ENCODE measurements around the gene GABRR2. TPM values are rescaled to one million over a fixed set of nuclear protein-coding genes. Genes with fewer than 3 reads are reported as not detected.

Gene GABRR2
- total RNA-seq, 1 experiment from 2014 or later, result 0.36 TPM

GRCh38 chr6:89267918-89268317, 47.2 kb downstream of the GABRR2 start:
- Histone ChIP-seq H3K79me2 (ENCODE audit: low read length) (no peaks in the 10 kb centered on the region), H3K4me1 (ENCODE audit: insufficient read depth, low read length) (no peaks in the 10 kb centered on the region), H3F3A (ENCODE audit: low read length, unreplicated experiment) (no peaks in the 10 kb centered on the region), H3K4me3 (ENCODE audit: low read length) (no peak overlapping the region), H4K20me1 (ENCODE audit: low read length) (no peaks in the 10 kb centered on the region), H3K27ac (ENCODE audit: low read length) (no peak overlapping the region), H3K36me3 (ENCODE audit: low read depth, low read length) (no peaks in the 10 kb centered on the region), H3K27me3 (ENCODE audit: low read length) (no peaks in the 10 kb centered on the region), H3K9ac (ENCODE audit: low read length) (no peak overlapping the region), H3K4me2 (ENCODE audit: low read length) (no peak overlapping the region), H3K9me3 (ENCODE audit: low read length) (no peaks in the 10 kb centered on the region), H3K9me2 (replicated peaks; ENCODE audit: low read length) (no peaks in the 10 kb centered on the region), H2AFZ (ENCODE audit: low read length) (no peak overlapping the region)
- intact Hi-C loops (cut with micrococcal nuclease), result no loop called here
- no TSS peak for BruUV-seq (replicated peaks)
- TF ChIP-seq EZH2phosphoT487 (IDR thresholded peaks at IDR 0.05; ENCODE audit: borderline replicate concordance, low read length) (no peak), EZH2 (IDR thresholded peaks at IDR 0.05; ENCODE audit: low read length, unreplicated experiment) (no peak), CTCF (conservative IDR thresholded peaks at IDR 0.05; ENCODE audit: low read depth, low read length) (no peak)
- no peak for DNase-seq
- ChIA-PET POLR2A (ENCODE audit: unreplicated experiment) (no interaction called here), CTCF (no interaction called here)
- ATAC-seq, result no peak

- Histone ChIP-seq H3K27ac (ENCODE audit: low read length) (no peak overlapping the region), H2AFZ (ENCODE audit: low read length) (no peak overlapping the region), H4K20me1 (ENCODE audit: low read length) (no peaks in the 10 kb centered on the region), H3K27me3 (ENCODE audit: low read length) (no peaks in the 10 kb centered on the region), H3K36me3 (ENCODE audit: low read depth, low read length) (no peaks in the 10 kb centered on the region), H3K9me3 (ENCODE audit: low read length) (no peaks in the 10 kb centered on the region), H3K9me2 (replicated peaks; ENCODE audit: low read length) (no peaks in the 10 kb centered on the region), H3K4me2 (ENCODE audit: low read length) (no peak overlapping the region), H3F3A (ENCODE audit: low read length, unreplicated experiment) (no peaks in the 10 kb centered on the region), H3K79me2 (ENCODE audit: low read length) (no peaks in the 10 kb centered on the region), H3K9ac (ENCODE audit: low read length) (no peak overlapping the region), H3K4me1 (ENCODE audit: insufficient read depth, low read length) (no peaks in the 10 kb centered on the region), H3K4me3 (ENCODE audit: low read length) (no peak overlapping the region)
- POLR2A ChIA-PET (ENCODE audit: unreplicated experiment), result no interaction called here
- no TSS peak for BruUV-seq (replicated peaks)
- ATAC-seq (no peak), DNase-seq (no peak)
- TF ChIP-seq CTCF (conservative IDR thresholded peaks at IDR 0.05; ENCODE audit: low read depth, low read length) (no peak), EZH2phosphoT487 (IDR thresholded peaks at IDR 0.05; ENCODE audit: borderline replicate concordance, low read length) (no peak), EZH2 (IDR thresholded peaks at IDR 0.05; ENCODE audit: low read length, unreplicated experiment) (no peak)
- intact Hi-C loops (cut with micrococcal nuclease), result no loop called here
- CTCF ChIA-PET, result no interaction called here
Observed at GRCh38 chr6:89264296-89264695, 50.8 kb downstream of the GABRR2 start.

DNA sequence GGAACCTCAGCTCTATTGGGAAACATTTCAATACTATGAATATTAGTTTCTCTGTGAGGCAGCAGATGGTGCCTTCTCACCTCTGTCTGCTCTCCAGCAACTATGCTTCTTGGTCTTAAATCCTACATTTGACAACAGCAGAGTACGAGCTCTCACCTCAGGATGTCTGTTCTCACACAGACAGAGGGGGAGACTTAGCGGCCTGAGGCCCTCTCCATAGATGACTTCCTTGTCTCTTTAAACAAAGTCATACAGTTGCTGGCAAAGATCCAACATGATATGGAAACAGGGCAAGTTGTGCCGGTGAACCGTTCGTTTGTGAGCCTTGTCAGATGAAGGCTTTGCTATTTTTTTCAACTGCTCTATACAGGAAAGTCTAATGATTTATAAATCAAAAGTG, 54.3 kb downstream of the GABRR2 start:
- H2AFZ ChIP-seq (ENCODE audit: low read length), result no peak overlapping the region
- DNase-seq, result no peak
- ChIA-PET CTCF (no interaction called here), POLR2A (ENCODE audit: unreplicated experiment) (no interaction called here)
- H3K79me2 ChIP-seq (ENCODE audit: low read length), result no peaks in the 10 kb centered on the region
- H4K20me1 ChIP-seq (ENCODE audit: low read length), result no peaks in the 10 kb centered on the region
- BruUV-seq (replicated peaks), result no TSS peak
- H3K9me3 ChIP-seq (ENCODE audit: low read length), result no peaks in the 10 kb centered on the region
- TF ChIP-seq EZH2phosphoT487 (IDR thresholded peaks at IDR 0.05; ENCODE audit: borderline replicate concordance, low read length) (no peak), CTCF (conservative IDR thresholded peaks at IDR 0.05; ENCODE audit: low read depth, low read length) (no peak), EZH2 (IDR thresholded peaks at IDR 0.05; ENCODE audit: low read length, unreplicated experiment) (no peak)
- H3K27me3 ChIP-seq (ENCODE audit: low read length), result no peaks in the 10 kb centered on the region
- no peak overlapping the region for H3K4me3 ChIP-seq (ENCODE audit: low read length)
- intact Hi-C loops (cut with micrococcal nuclease), result no loop called here
- no peak overlapping the region for H3K9ac ChIP-seq (ENCODE audit: low read length)
- no peak overlapping the region for H3K4me2 ChIP-seq (ENCODE audit: low read length)
- H3F3A ChIP-seq (ENCODE audit: low read length, unreplicated experiment), result no peaks in the 10 kb centered on the region
- no peaks in the 10 kb centered on the region for H3K9me2 ChIP-seq (replicated peaks; ENCODE audit: low read length)
- H3K27ac ChIP-seq (ENCODE audit: low read length), result no peak overlapping the region
- ATAC-seq, result no peak
- H3K36me3 ChIP-seq (ENCODE audit: low read depth, low read length), result no peaks in the 10 kb centered on the region
- no peaks in the 10 kb centered on the region for H3K4me1 ChIP-seq (ENCODE audit: insufficient read depth, low read length)
